HG02763 (cell line): Measurements from ENCODE around the gene OR7G3.

Experiments
- ATAC-seq: cut with Tn5 transposase; IDR thresholded peaks from one replicate; pipeline ENCODE4 v1.9.1; 2021; ENCODE audit warnings: mild to moderate bottlenecking, moderate library complexity; ENCODE audit not compliant: unreplicated experiment

The OR7G3 gene

GRCh38 chr19:9126900-9127405, at the start of gene OR7G3:
Gene OR7G3, minus strand, starts transcription at chr19:9126950. Its CDS starts 0 bp downstream, at chr19:9126950.
- ATAC-seq: no peak

GRCh38 chr19:9175326-9175725, 48.6 kb upstream of the OR7G3 start:
- ATAC-seq: no peak

- ATAC-seq: no peak
Measured at GRCh38 chr19:9171393-9171991, 44.7 kb upstream of the OR7G3 start.

GRCh38 chr19:9166846-9167245, 40.1 kb upstream of the OR7G3 start:
- no peak for ATAC-seq

GRCh38 chr19:9165261-9165660, 38.5 kb upstream of the OR7G3 start:
- no peak for ATAC-seq

- no peak for ATAC-seq
Measured at GRCh38 chr19:9161427-9161826, 34.7 kb upstream of the OR7G3 start.

GRCh38 chr19:9159891-9160290, 33.1 kb upstream of the OR7G3 start:
- no peak for ATAC-seq

- ATAC-seq: no peak
Measured at GRCh38 chr19:9156304-9156703, 29.6 kb upstream of the OR7G3 start.

- no peak for ATAC-seq
Measured at GRCh38 chr19:9155591-9155990, 28.8 kb upstream of the OR7G3 start.

- no peak for ATAC-seq
Measured at GRCh38 chr19:9151367-9151766, 24.6 kb upstream of the OR7G3 start.

GRCh38 chr19:9150650-9151049, 23.9 kb upstream of the OR7G3 start:
- ATAC-seq: no peak

- no peak for ATAC-seq
Measured at GRCh38 chr19:9149997-9150396, 23.2 kb upstream of the OR7G3 start.

GRCh38 chr19:9148697-9149096, 21.9 kb upstream of the OR7G3 start:
- ATAC-seq: no peak

- no peak for ATAC-seq
Measured at GRCh38 chr19:9146882-9147281, 20.1 kb upstream of the OR7G3 start.

- ATAC-seq: no peak
Measured at GRCh38 chr19:9144920-9145319, 18.2 kb upstream of the OR7G3 start.

GRCh38 chr19:9140159-9140874, 13.6 kb upstream of the OR7G3 start, which contains the start of gene ZNF317:
Gene ZNF317, plus strand, starts transcription at chr19:9140397. Its CDS starts 15,620 bp downstream, at chr19:9156017.
- peak; percentile 89 for ATAC-seq

- no peak for ATAC-seq
Measured at GRCh38 chr19:9139609-9140158, 12.9 kb upstream of the OR7G3 start.

- ATAC-seq: no peak
Measured at GRCh38 chr19:9132422-9132821, 5.7 kb upstream of the OR7G3 start.

GRCh38 chr19:9130965-9131364, 4.2 kb upstream of the OR7G3 start:
- no peak for ATAC-seq

- ATAC-seq: no peak
Measured at GRCh38 chr19:9128171-9128570, 1.4 kb upstream of the OR7G3 start.

GRCh38 chr19:9116547-9116946, 10.2 kb downstream of the OR7G3 start:
- no peak for ATAC-seq

- no peak for ATAC-seq
Measured at GRCh38 chr19:9115307-9115813, 11.4 kb downstream of the OR7G3 start, which contains the start of gene OR7G1. Gene OR7G1, minus strand, starts transcription at chr19:9115763. Its CDS starts 0 bp downstream, at chr19:9115763.
